HEK293T (cell line): ENCODE results near the gene MR1.

Experiments
- FOXM1 ChIP-seq: fragments of 450-650 bp; IDR thresholded peaks from 2 replicates; pipeline ENCODE4 v1.6.1; 2017; ENCODE audit warnings: mild to moderate bottlenecking, borderline replicate concordance
- L3MBTL2 ChIP-seq: fragments of 450-650 bp; conservative IDR thresholded peaks from 2 replicates; pipeline ENCODE4 v1.6.1; 2016; ENCODE audit warnings: mild to moderate bottlenecking
- SP1 ChIP-seq: fragments of 450-650 bp; IDR thresholded peaks from 2 replicates; pipeline ENCODE4 v1.6.1; 2017

DNA sequence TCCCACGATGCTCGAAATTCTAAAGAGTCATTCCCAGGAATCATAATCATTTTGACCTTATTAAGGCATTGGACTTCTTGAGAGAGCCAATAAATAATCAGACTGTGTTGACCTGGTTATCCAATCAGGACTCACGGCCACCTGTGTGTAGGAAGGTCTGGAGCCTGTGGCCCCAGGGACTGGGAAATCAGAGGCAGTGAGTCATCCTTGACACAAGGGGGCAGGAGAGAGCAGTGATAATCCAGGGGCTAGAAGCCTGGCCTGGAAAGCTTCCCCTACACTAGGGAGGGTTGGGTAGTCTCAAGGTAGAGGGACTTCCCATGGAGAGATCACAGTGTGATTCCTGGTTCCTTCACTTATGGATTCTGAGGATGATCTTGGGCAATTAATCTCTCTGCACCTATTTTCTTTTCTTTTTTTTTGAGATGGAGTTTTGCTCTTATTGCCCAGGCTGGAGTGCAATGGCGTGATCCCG lies 4.7 kb downstream of the MR1 start:
- TF ChIP-seq L3MBTL2, result no peak
- TF ChIP-seq SP1, result no peak
- no peak for TF ChIP-seq FOXM1
